ENCODE data around the gene NELL2.

DNA sequence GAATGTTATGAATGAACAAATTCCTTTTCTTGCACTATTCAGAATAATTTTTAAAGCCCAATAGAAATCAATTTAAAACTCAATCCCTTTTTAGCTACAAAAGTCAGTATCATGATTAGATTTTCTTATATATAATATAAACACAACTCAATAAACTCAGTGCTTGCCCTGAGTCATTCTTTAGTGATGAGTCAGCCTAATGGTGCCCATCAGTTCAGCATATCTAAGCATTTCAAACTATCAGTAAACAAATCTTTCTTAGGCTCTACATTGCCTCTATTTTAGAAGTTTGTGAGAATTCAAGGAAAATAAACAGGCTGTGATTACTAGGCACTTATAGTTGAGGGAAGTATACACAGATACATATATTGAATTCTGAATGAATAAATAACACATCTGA is 179.6 kb downstream of the NELL2 start:
- TF ChIP-seq, protein P1, sequence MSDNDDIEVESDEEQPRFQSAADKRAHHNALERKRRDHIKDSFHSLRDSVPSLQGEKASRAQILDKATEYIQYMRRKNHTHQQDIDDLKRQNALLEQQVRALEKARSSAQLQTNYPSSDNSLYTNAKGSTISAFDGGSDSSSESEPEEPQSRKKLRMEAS (IDR thresholded peaks at IDR 0.05), result no peak
- TF ChIP-seq CREB1 (IDR thresholded peaks at IDR 0.05; ENCODE audit: low read depth), result no peak
- TF ChIP-seq TCF12 (IDR thresholded peaks at IDR 0.05; ENCODE audit: low read depth), result no peak
- TF ChIP-seq, protein P2, sequence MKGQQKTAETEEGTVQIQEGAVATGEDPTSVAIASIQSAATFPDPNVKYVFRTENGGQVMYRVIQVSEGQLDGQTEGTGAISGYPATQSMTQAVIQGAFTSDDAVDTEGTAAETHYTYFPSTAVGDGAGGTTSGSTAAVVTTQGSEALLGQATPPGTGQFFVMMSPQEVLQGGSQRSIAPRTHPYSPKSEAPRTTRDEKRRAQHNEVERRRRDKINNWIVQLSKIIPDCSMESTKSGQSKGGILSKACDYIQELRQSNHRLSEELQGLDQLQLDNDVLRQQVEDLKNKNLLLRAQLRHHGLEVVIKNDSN (IDR thresholded peaks at IDR 0.05), result no peak
- TF ChIP-seq TAF1 (IDR thresholded peaks at IDR 0.05; ENCODE audit: low read depth), result no peak
- TF ChIP-seq EP300 (IDR thresholded peaks at IDR 0.05; ENCODE audit: borderline replicate concordance), result no peak
- TF ChIP-seq ZBTB7A (IDR thresholded peaks at IDR 0.05; ENCODE audit: low read depth), result no peak
- no peak for TF ChIP-seq FOXM1 (IDR thresholded peaks at IDR 0.05; ENCODE audit: borderline replicate concordance, low read depth)
- TF ChIP-seq RAD21 (IDR thresholded peaks at IDR 0.05; ENCODE audit: low read depth), result no peak
- no peak for TF ChIP-seq NFIC (IDR thresholded peaks at IDR 0.05)

Measured in Ishikawa (cell line).